Sigmoid colon (tissue), 4 donors: ENCODE results near the gene RPS6KA1.

Experiments
- CTCF ChIP-seq, 4 experiments: fragments of 450-650 bp in 3 of 4; fragments of 200-600 bp in 1 of 4; IDR thresholded peaks; one replicate each; pipeline ENCODE4 v1.5.1; 2016 to 2019; ENCODE audit warnings: antibody characterized with exemption in 4 of 4, mild to moderate bottlenecking in 3 of 4, moderate library complexity in 2 of 4
- EP300 ChIP-seq, 4 donors: sonication (generic); formaldehyde crosslinking; IDR thresholded peaks; one replicate each; pipeline ENCODE4 v1.6.1; 2017; ENCODE audit warnings: antibody characterized with exemption in 4 of 4

GRCh38 chr1:26610781-26611180 lies 81.2 kb downstream of the RPS6KA1 start:
- TF ChIP-seq CTCF (IDR thresholded peaks at IDR 0.05) (no peak), EP300 (IDR thresholded peaks at IDR 0.05) (no peak)
